ENCODE data around the gene ARHGAP6. TPM values are rescaled to one million over a fixed set of nuclear protein-coding genes. Genes with fewer than 3 reads are reported as not detected.

The ARHGAP6 gene
- total and polyA plus RNA-seq, 9 of the 15 experiments (the other 6 are each of a cell fraction or from before 2014, with no cell fraction given), result 12.5 to 63.6 (median 41.8) TPM

DNA sequence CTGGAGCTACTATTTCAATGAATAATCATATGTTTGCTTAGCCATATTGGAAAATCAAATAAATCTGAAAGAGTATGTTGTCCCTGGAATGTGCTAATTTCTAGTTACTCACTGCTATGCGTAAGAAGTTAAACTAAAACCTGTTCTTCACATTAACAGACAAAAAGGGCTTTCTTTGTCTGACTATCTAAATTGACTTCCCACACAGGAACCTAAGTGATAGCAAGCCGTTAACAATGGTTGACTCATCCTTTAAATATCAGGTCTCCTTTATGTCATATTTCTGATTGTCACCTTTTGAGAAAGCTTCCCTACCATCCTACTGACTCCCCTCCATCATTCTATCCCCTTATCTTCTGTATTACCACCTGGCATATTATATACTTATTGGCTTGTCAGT lies 291.1 kb downstream of the ARHGAP6 start:
- H3K27me3 ChIP-seq (ENCODE audit: control insufficient read depth in 2 of 2, insufficient read depth in 2 of 2, low read length in 2 of 2), result no peaks in the 10 kb centered on the region
- H3K36me3 ChIP-seq (ENCODE audit: control insufficient read depth, insufficient read depth, low read length), result peaks cover 17% of the 10 kb centered on the region
- peak overlapping the region in 1 of 2 experiments; percentile 64; a peak in 2 of 4 replicates for H3K9ac ChIP-seq (ENCODE audit: insufficient read depth in 1 of 2, low read depth in 2 of 2, low read length in 2 of 2)
- peak; percentile 40 for FAIRE-seq
- ChIA-PET CTCF (ENCODE audit: low intra/inter-chr PET ratio) (no interaction called here), POLR2A (interaction anchor here (0.9 kb wide), 1 partner anchor 11 kb away, joined by 4 read pairs; no protein-coding TSS in a partner anchor)
- intact Hi-C loops (cut with micrococcal nuclease), result loop anchor here (2.0 kb wide), 1 partner anchor 120 kb away; no protein-coding TSS in a partner anchor
- 9% methylated on average over 2 of the region's 2 CpGs for WGBS (ENCODE audit: insufficient coverage, low coverage, missing lambda C conversion rate)
- BruUV-seq (replicated peaks), result no TSS peak
- peak overlapping the region; percentile 91 for H3K27ac ChIP-seq (ENCODE audit: extremely low read depth, low read depth, low read length)
- no peak overlapping the region; the same call in none of the 2 replicates for H3K4me2 ChIP-seq (ENCODE audit: insufficient read depth, low read length)
- H3K79me2 ChIP-seq (ENCODE audit: control insufficient read depth, insufficient read depth, low read length), result peaks cover 96% of the 10 kb centered on the region
- peak; percentile 44 for ATAC-seq
- in situ Hi-C loops (cut with MboI), result no loop called here
- peaks cover 8 to 49% of the 10 kb centered on the region in 2 experiments for H3K4me1 ChIP-seq (replicated peaks in 1 of 2; ENCODE audit: control insufficient read depth in 2 of 2, insufficient read depth in 2 of 2, low read length in 2 of 2)
- peaks cover 4% of the 10 kb centered on the region for H3K9me3 ChIP-seq (replicated peaks; ENCODE audit: control insufficient read depth, insufficient read depth, low read depth, low read length)
- H3K4me3 ChIP-seq, result no peak overlapping the region
- no peak overlapping the region for H2AFZ ChIP-seq (ENCODE audit: low read depth, low read length)
- H3K9me1 ChIP-seq (ENCODE audit: control insufficient read depth, insufficient read depth, low read length), result no peaks in the 10 kb centered on the region
- H4K20me1 ChIP-seq (replicated peaks; ENCODE audit: control insufficient read depth, insufficient read depth, low read length), result no peaks in the 10 kb centered on the region
- DNase-seq (ENCODE audit: extremely low read depth in 1 of 4, low spot score in 3 of 4), result peak in 1 of 4 experiments; percentile 60
- peak; percentile 13; the same call in 1 of the 2 replicates for TF ChIP-seq TAL1 (IDR thresholded peaks at IDR 0.05)
- no peak for TF ChIP-seq EP400 (IDR thresholded peaks at IDR 0.05)
- no peak for TF ChIP-seq ZNF253 (CRISPR knock-in tag; conservative IDR thresholded peaks at IDR 0.05)
- TF ChIP-seq, protein P1, sequence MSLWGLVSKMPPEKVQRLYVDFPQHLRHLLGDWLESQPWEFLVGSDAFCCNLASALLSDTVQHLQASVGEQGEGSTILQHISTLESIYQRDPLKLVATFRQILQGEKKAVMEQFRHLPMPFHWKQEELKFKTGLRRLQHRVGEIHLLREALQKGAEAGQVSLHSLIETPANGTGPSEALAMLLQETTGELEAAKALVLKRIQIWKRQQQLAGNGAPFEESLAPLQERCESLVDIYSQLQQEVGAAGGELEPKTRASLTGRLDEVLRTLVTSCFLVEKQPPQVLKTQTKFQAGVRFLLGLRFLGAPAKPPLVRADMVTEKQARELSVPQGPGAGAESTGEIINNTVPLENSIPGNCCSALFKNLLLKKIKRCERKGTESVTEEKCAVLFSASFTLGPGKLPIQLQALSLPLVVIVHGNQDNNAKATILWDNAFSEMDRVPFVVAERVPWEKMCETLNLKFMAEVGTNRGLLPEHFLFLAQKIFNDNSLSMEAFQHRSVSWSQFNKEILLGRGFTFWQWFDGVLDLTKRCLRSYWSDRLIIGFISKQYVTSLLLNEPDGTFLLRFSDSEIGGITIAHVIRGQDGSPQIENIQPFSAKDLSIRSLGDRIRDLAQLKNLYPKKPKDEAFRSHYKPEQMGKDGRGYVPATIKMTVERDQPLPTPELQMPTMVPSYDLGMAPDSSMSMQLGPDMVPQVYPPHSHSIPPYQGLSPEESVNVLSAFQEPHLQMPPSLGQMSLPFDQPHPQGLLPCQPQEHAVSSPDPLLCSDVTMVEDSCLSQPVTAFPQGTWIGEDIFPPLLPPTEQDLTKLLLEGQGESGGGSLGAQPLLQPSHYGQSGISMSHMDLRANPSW (CRISPR knock-in tag; IDR thresholded peaks at IDR 0.05), result no peak
- TF ChIP-seq ZBTB2 (IDR thresholded peaks at IDR 0.05), result no peak
- no peak for TF ChIP-seq RAD21 (CRISPR knock-in tag; conservative IDR thresholded peaks at IDR 0.05 in 1 of 2, IDR thresholded peaks at IDR 0.05 in 1 of 2)
- no peak for TF ChIP-seq EGR1 (conservative IDR thresholded peaks at IDR 0.05)
- no peak for TF ChIP-seq RFX7 (CRISPR knock-in tag; IDR thresholded peaks at IDR 0.05)
- no peak for TF ChIP-seq BHLHE40 (IDR thresholded peaks at IDR 0.05; ENCODE audit: low read length)
- TF ChIP-seq GABPA (tag; conservative IDR thresholded peaks at IDR 0.05; ENCODE audit: low read depth), result no peak
- TF ChIP-seq POLR2B (IDR thresholded peaks at IDR 0.05; ENCODE audit: low read depth, partially characterized antibody), result no peak
- TF ChIP-seq NFE2L1 (tag; IDR thresholded peaks at IDR 0.05; ENCODE audit: borderline replicate concordance, low read depth), result no peak
- TF ChIP-seq ESRRA (IDR thresholded peaks at IDR 0.05; ENCODE audit: borderline replicate concordance, low read depth), result no peak
- TF ChIP-seq, protein P2, sequence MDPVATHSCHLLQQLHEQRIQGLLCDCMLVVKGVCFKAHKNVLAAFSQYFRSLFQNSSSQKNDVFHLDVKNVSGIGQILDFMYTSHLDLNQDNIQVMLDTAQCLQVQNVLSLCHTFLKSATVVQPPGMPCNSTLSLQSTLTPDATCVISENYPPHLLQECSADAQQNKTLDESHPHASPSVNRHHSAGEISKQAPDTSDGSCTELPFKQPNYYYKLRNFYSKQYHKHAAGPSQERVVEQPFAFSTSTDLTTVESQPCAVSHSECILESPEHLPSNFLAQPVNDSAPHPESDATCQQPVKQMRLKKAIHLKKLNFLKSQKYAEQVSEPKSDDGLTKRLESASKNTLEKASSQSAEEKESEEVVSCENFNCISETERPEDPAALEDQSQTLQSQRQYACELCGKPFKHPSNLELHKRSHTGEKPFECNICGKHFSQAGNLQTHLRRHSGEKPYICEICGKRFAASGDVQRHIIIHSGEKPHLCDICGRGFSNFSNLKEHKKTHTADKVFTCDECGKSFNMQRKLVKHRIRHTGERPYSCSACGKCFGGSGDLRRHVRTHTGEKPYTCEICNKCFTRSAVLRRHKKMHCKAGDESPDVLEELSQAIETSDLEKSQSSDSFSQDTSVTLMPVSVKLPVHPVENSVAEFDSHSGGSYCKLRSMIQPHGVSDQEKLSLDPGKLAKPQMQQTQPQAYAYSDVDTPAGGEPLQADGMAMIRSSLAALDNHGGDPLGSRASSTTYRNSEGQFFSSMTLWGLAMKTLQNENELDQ (CRISPR knock-in tag; IDR thresholded peaks at IDR 0.05; ENCODE audit: borderline replicate concordance), result no peak
- no peak for TF ChIP-seq NUFIP1 (IDR thresholded peaks at IDR 0.05; ENCODE audit: partially characterized antibody)
- TF ChIP-seq ZNF766 (CRISPR knock-in tag; conservative IDR thresholded peaks at IDR 0.05), result no peak
- TF ChIP-seq EHMT2 (IDR thresholded peaks at IDR 0.05), result no peak
- TF ChIP-seq NR1H2 (CRISPR knock-in tag; IDR thresholded peaks at IDR 0.05), result no peak
